SK-N-SH treated with all-trans-retinoic acid at 6 μM for 48 hours (cell line): ENCODE results near the gene ASCL1.

Source experiments
- ATAC-seq: fragments of 200-7000 bp; cut with Tn5 transposase; 3 replicates; pipeline ENCODE4 v1.9.1; 2020; ENCODE audit warnings: mild to moderate bottlenecking, moderate library complexity
- ARNTL ChIP-seq: fragments of 450-650 bp; formaldehyde crosslinking; IDR thresholded peaks from 2 replicates; pipeline ENCODE4 v1.5.0; 2020; ENCODE audit warnings: low read depth, mild to moderate bottlenecking, moderate library complexity, borderline replicate concordance
- BACH2 ChIP-seq: fragments of 250-450 bp; sonication (Bioruptor Pico); IDR thresholded peaks from 2 replicates; pipeline ENCODE4 v1.9.0; 2021; ENCODE audit warnings: mild to moderate bottlenecking, borderline replicate concordance
- CSDC2 ChIP-seq: fragments of 250-450 bp; sonication (Bioruptor Pico); IDR thresholded peaks from 2 replicates; pipeline ENCODE4 v1.5.0; 2020; ENCODE audit warnings: mild to moderate bottlenecking, moderate library complexity
- ESRRG ChIP-seq: fragments of 250-450 bp; sonication (Bioruptor Pico); IDR thresholded peaks from 2 replicates; pipeline ENCODE4 v1.6.1; 2021; ENCODE audit warnings: mild to moderate bottlenecking
- GLIS3 ChIP-seq: fragments of 250-450 bp; sonication (Bioruptor Pico); IDR thresholded peaks from 2 replicates; pipeline ENCODE4 v1.5.0; 2020; ENCODE audit warnings: mild to moderate bottlenecking, moderate library complexity
- ISL1 ChIP-seq: fragments of 250-450 bp; sonication (Bioruptor Pico); IDR thresholded peaks from 2 replicates; pipeline ENCODE4 v2.1.2; 2022; ENCODE audit warnings: mild to moderate bottlenecking, moderate library complexity
- OSR1 ChIP-seq: fragments of 250-450 bp; sonication (Bioruptor Pico); IDR thresholded peaks from 2 replicates; pipeline ENCODE4 v1.8.0; 2022; ENCODE audit warnings: moderate library complexity, mild to moderate bottlenecking, inconsistent platforms
- PPARA ChIP-seq: fragments of 250-450 bp; sonication (Bioruptor Pico); IDR thresholded peaks from 2 replicates; pipeline ENCODE4 v1.5.0; 2020; ENCODE audit warnings: mild to moderate bottlenecking, borderline replicate concordance
- RARB ChIP-seq: fragments of 250-450 bp; sonication (Bioruptor Pico); IDR thresholded peaks from 2 replicates; pipeline ENCODE4 v1.8.0; 2021; ENCODE audit warnings: mild to moderate bottlenecking, moderate library complexity
- SNAI2 ChIP-seq: fragments of 250-450 bp; sonication (Bioruptor Pico); IDR thresholded peaks from 2 replicates; pipeline ENCODE4 v1.5.0; 2020; ENCODE audit warnings: mild to moderate bottlenecking, moderate library complexity
- TCF4 ChIP-seq: fragments of 250-450 bp; sonication (Bioruptor Pico); IDR thresholded peaks from 2 replicates; pipeline ENCODE4 v1.8.0; 2021; ENCODE audit warnings: mild to moderate bottlenecking, moderate library complexity, borderline replicate concordance
- TOX ChIP-seq: fragments of 250-450 bp; sonication (Bioruptor Pico); IDR thresholded peaks from 2 replicates; pipeline ENCODE4 v1.8.0; 2021; ENCODE audit warnings: mild to moderate bottlenecking, moderate library complexity, borderline replicate concordance
- ZC3H10 ChIP-seq: fragments of 250-450 bp; sonication (Bioruptor Pico); IDR thresholded peaks from 2 replicates; pipeline ENCODE4 v1.5.1; 2021; ENCODE audit warnings: mild to moderate bottlenecking, moderate library complexity
- ZFP30 ChIP-seq: fragments of 450-650 bp; formaldehyde crosslinking; IDR thresholded peaks from 2 replicates; pipeline ENCODE4 v1.5.0; 2022; ENCODE audit warnings: mild to moderate bottlenecking, moderate library complexity
- ZNF565 ChIP-seq: fragments of 450-650 bp; formaldehyde crosslinking; conservative IDR thresholded peaks from 2 replicates; pipeline ENCODE4 v1.5.0; 2020; ENCODE audit warnings: low read depth, mild to moderate bottlenecking, moderate library complexity
- ZNF8 ChIP-seq: fragments of 450-650 bp; formaldehyde crosslinking; IDR thresholded peaks from 2 replicates; pipeline ENCODE4 v1.5.0; 2020; ENCODE audit warnings: mild to moderate bottlenecking, moderate library complexity
- TF ChIP-seq, protein P1 (sequence below): fragments of 250-450 bp; sonication (Bioruptor Pico); IDR thresholded peaks from 2 replicates; pipeline ENCODE4 v1.8.0; 2020; ENCODE audit warnings: mild to moderate bottlenecking, moderate library complexity, borderline replicate concordance
- TF ChIP-seq, protein P2 (sequence below): fragments of 250-450 bp; sonication (Bioruptor Pico); IDR thresholded peaks from 2 replicates; pipeline ENCODE4 v1.5.1; 2021; ENCODE audit warnings: mild to moderate bottlenecking, moderate library complexity
- TF ChIP-seq, protein P3 (sequence below): fragments of 250-450 bp; sonication (Bioruptor Pico); IDR thresholded peaks from 2 replicates; pipeline ENCODE4 v1.5.1; 2020; ENCODE audit warnings: low read depth, mild to moderate bottlenecking, moderate library complexity
- TF ChIP-seq, protein P4 (sequence below): fragments of 250-450 bp; sonication (Bioruptor Pico); IDR thresholded peaks from 2 replicates; pipeline ENCODE4 v1.5.0; 2020; ENCODE audit warnings: mild to moderate bottlenecking, moderate library complexity

The ASCL1 gene

DNA sequence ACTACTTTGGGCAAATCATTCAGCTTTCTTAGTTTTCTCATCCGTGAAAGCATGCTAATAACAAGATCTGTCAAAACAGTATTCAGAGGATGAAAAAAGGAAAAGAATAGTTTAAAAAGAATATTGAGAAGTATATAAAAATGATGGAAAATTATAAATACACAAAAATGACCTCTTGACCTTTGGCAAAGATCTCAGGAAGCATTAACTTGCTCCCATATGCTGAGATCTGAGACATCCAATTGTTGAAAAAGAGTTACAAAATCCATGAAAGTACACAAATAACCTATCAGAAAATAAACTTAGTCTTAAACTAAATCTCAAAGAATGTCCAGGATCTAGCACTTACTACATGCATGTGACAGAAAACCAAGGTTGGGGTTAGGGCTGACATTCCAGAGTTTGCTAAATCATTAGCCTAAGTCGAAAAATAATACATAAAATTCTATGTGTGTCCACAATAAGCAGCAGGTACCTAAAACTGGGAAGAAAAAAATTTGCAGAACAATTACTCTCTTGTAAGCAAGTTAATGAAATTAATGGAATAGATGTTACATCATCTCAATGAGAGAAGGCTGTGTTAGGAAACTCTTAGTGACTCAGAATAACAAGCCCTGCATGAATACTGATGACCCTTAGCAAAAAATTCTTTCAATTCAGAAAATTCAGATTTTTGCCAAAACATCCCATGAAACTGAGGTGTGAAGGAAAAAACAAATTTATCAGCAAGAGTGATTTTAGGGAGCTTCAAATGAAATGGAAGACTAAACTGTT is 43.8 kb upstream of the ASCL1 start (continued):
- TF ChIP-seq, protein P1, sequence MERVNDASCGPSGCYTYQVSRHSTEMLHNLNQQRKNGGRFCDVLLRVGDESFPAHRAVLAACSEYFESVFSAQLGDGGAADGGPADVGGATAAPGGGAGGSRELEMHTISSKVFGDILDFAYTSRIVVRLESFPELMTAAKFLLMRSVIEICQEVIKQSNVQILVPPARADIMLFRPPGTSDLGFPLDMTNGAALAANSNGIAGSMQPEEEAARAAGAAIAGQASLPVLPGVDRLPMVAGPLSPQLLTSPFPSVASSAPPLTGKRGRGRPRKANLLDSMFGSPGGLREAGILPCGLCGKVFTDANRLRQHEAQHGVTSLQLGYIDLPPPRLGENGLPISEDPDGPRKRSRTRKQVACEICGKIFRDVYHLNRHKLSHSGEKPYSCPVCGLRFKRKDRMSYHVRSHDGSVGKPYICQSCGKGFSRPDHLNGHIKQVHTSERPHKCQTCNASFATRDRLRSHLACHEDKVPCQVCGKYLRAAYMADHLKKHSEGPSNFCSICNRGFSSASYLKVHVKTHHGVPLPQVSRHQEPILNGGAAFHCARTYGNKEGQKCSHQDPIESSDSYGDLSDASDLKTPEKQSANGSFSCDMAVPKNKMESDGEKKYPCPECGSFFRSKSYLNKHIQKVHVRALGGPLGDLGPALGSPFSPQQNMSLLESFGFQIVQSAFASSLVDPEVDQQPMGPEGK = no peak
- TF ChIP-seq ISL1 (no peak), TCF4 (CRISPR knock-in tag) (no peak), TOX (CRISPR knock-in tag) (no peak)

DNA sequence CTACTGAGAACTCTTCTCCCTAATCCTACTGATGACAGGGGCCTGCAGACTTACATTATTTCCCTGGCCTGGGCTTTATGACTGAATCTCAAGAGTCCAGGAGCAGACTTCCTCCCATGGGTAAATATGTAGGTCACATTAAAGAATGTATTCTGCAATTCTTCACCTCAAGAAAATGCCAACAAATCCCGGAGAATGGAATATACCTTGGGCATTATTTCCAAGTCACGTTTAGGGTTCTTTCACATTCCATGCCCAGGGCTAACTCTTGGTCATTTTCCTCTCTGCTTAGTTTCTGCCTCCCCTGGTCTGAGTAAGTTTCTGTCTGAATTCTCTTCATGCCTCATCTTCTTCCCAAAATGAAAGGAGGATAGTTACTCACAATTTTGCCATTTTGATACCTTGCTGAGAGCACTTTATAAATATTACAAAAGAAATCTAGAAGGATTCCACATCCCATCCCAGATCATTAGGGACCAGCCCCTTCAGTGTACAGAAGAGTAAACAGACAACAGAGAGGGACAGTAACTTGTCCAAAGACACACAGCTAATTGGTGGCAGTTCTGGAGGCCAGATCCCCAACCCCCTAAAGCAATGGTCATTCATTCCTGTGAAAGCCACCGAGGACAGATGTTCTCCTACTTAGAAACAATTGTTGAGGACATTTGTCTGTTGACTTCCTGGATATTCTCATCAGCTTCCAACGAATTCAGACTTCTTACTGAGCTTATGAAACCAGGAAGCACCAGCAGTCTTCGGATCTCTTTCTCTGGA is 41.0 kb upstream of the ASCL1 start:
- no peak for TF ChIP-seq CSDC2 (CRISPR knock-in tag)
- no peak for TF ChIP-seq ZNF8 (CRISPR knock-in tag)
- TF ChIP-seq TCF4 (CRISPR knock-in tag) = no peak
- no peak for TF ChIP-seq BACH2 (CRISPR knock-in tag)
- no peak for TF ChIP-seq ZC3H10
- no peak for TF ChIP-seq TOX (CRISPR knock-in tag)
- no peak for TF ChIP-seq ARNTL (CRISPR knock-in tag)
- TF ChIP-seq SNAI2 (CRISPR knock-in tag) = no peak
- TF ChIP-seq, protein P2, sequence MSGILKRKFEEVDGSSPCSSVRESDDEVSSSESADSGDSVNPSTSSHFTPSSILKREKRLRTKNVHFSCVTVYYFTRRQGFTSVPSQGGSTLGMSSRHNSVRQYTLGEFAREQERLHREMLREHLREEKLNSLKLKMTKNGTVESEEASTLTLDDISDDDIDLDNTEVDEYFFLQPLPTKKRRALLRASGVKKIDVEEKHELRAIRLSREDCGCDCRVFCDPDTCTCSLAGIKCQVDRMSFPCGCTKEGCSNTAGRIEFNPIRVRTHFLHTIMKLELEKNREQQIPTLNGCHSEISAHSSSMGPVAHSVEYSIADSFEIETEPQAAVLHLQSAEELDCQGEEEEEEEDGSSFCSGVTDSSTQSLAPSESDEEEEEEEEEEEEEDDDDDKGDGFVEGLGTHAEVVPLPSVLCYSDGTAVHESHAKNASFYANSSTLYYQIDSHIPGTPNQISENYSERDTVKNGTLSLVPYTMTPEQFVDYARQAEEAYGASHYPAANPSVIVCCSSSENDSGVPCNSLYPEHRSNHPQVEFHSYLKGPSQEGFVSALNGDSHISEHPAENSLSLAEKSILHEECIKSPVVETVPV = no peak
- no peak for TF ChIP-seq ZFP30 (CRISPR knock-in tag)
- TF ChIP-seq GLIS3 (CRISPR knock-in tag) = no peak
- no peak for TF ChIP-seq RARB (CRISPR knock-in tag)
- no peak for TF ChIP-seq PPARA
- TF ChIP-seq, protein P3, sequence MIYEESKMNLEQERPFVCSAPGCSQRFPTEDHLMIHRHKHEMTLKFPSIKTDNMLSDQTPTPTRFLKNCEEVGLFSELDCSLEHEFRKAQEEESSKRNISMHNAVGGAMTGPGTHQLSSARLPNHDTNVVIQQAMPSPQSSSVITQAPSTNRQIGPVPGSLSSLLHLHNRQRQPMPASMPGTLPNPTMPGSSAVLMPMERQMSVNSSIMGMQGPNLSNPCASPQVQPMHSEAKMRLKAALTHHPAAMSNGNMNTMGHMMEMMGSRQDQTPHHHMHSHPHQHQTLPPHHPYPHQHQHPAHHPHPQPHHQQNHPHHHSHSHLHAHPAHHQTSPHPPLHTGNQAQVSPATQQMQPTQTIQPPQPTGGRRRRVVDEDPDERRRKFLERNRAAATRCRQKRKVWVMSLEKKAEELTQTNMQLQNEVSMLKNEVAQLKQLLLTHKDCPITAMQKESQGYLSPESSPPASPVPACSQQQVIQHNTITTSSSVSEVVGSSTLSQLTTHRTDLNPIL (CRISPR knock-in tag) = no peak
- no peak for TF ChIP-seq OSR1 (CRISPR knock-in tag)
- TF ChIP-seq ESRRG (CRISPR knock-in tag) = no peak
- no peak for TF ChIP-seq ZNF565 (CRISPR knock-in tag)
- TF ChIP-seq, protein P1 = no peak
- TF ChIP-seq, protein P4, sequence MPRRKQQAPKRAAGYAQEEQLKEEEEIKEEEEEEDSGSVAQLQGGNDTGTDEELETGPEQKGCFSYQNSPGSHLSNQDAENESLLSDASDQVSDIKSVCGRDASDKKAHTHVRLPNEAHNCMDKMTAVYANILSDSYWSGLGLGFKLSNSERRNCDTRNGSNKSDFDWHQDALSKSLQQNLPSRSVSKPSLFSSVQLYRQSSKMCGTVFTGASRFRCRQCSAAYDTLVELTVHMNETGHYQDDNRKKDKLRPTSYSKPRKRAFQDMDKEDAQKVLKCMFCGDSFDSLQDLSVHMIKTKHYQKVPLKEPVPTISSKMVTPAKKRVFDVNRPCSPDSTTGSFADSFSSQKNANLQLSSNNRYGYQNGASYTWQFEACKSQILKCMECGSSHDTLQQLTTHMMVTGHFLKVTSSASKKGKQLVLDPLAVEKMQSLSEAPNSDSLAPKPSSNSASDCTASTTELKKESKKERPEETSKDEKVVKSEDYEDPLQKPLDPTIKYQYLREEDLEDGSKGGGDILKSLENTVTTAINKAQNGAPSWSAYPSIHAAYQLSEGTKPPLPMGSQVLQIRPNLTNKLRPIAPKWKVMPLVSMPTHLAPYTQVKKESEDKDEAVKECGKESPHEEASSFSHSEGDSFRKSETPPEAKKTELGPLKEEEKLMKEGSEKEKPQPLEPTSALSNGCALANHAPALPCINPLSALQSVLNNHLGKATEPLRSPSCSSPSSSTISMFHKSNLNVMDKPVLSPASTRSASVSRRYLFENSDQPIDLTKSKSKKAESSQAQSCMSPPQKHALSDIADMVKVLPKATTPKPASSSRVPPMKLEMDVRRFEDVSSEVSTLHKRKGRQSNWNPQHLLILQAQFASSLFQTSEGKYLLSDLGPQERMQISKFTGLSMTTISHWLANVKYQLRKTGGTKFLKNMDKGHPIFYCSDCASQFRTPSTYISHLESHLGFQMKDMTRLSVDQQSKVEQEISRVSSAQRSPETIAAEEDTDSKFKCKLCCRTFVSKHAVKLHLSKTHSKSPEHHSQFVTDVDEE = no peak
- TF ChIP-seq, all 23 proteins: peak for 0

More for the DNA sequence above, 41.0 kb upstream of the ASCL1 start:
- no peak for ATAC-seq
